Measurements from ENCODE around the gene LTO1. TPM values are rescaled to one million over a fixed set of nuclear protein-coding genes. Genes with fewer than 3 reads are reported as not detected.

LTO1 gene
- total RNA-seq, 1 experiment from 2014 or later = 25.3 TPM

GRCh38 chr11:69635195-69635594 lies 40.0 kb downstream of the LTO1 start:
- no peak overlapping the region for H4K8ac ChIP-seq (replicated peaks; ENCODE audit: insufficient read length, low read depth, low read length)
- H2AK5ac ChIP-seq (ENCODE audit: insufficient read length, low read length) = no peak overlapping the region
- Mint-ChIP-seq H3K27ac (no peak overlapping the region), H3K4me1 (peaks cover 23 to 28% of the 10 kb centered on the region in 2 experiments), H3K27me3 (ENCODE audit: low read depth) (peaks cover 34% of the 10 kb centered on the region), H3K9me3 (peaks cover 0 to 4% of the 10 kb centered on the region in 2 experiments; a peak in 2 of 5 replicates), H3K36me3 (ENCODE audit: insufficient read depth in 1 of 3, low read depth in 3 of 3) (no peaks in the 10 kb centered on the region; a peak in 1 of 7 replicates), H3K4me3 (no peak overlapping the region)
- H3K27ac ChIP-seq (ENCODE audit: insufficient read length, low read depth, low read length) = no peak overlapping the region
- no peak overlapping the region for H2BK5ac ChIP-seq (ENCODE audit: insufficient read length, low read length)
- no CpG with 5 or more reads among the region's 6 CpGs for WGBS (ENCODE audit: extremely low coverage, insufficient read length, low lambda C conversion rate)
- no peak overlapping the region for H4K5ac ChIP-seq (ENCODE audit: insufficient read length, low read depth, low read length)
- no peak overlapping the region for H3K14ac ChIP-seq (ENCODE audit: insufficient read depth, low read length)
- no peak overlapping the region for H3K18ac ChIP-seq (ENCODE audit: insufficient read length, low read depth, low read length)
- DNase-seq = no peak
- H3T11ph ChIP-seq (ENCODE audit: low read length) = no peak overlapping the region
- H3K27me3 ChIP-seq (ENCODE audit: insufficient read depth, low read length) = peaks cover 3% of the 10 kb centered on the region; the same call in 1 of the 2 replicates
- H4K91ac ChIP-seq (ENCODE audit: insufficient read length, low read depth, low read length) = no peak overlapping the region
- H4K20me1 ChIP-seq (ENCODE audit: control insufficient read depth, insufficient read depth, insufficient read length) = no peaks in the 10 kb centered on the region
- no peaks in the 10 kb centered on the region for H3K4me1 ChIP-seq (ENCODE audit: insufficient read depth, low read length)
- H3K4ac ChIP-seq (ENCODE audit: low read depth, low read length) = no peak overlapping the region
- no peak overlapping the region for H2BK12ac ChIP-seq (ENCODE audit: insufficient read length, low read depth, low read length)
- no peak overlapping the region for H3K4me2 ChIP-seq (ENCODE audit: insufficient read depth, insufficient read length, low read length)
- H2BK20ac ChIP-seq (ENCODE audit: low read depth, low read length, poor library complexity, severe bottlenecking) = no peak overlapping the region
- no peaks in the 10 kb centered on the region for H3K79me1 ChIP-seq (ENCODE audit: insufficient read depth, low read depth, low read length, poor library complexity, severe bottlenecking)
- H2AFZ ChIP-seq (ENCODE audit: low read length) = no peak overlapping the region
- H3K23me2 ChIP-seq (ENCODE audit: insufficient read length, low read depth, low read length, poor library complexity, severe bottlenecking) = peaks cover 16% of the 10 kb centered on the region
- H3K9ac ChIP-seq (ENCODE audit: extremely low read depth, insufficient read length, low read length) = no peak overlapping the region
- no peak overlapping the region for H2BK120ac ChIP-seq (ENCODE audit: low read depth, low read length, poor library complexity, severe bottlenecking)
- no peak overlapping the region for H2BK15ac ChIP-seq (ENCODE audit: low read depth, low read length)
- no peaks in the 10 kb centered on the region for H3K79me2 ChIP-seq (ENCODE audit: insufficient read depth, low read length)
- no peak overlapping the region for H3K56ac ChIP-seq (ENCODE audit: insufficient read length, low read depth, low read length)
- H3K23ac ChIP-seq (ENCODE audit: insufficient read length, low read depth, low read length) = no peak overlapping the region
- TF ChIP-seq CTCF (conservative IDR thresholded peaks at IDR 0.05) = no peak
- H3K9me3 ChIP-seq (ENCODE audit: control insufficient read depth, low read depth, low read length) = no peaks in the 10 kb centered on the region
